Kidney epithelial cell (primary cell): Measurements from ENCODE around the gene EPOP. TPM values are rescaled to one million over a fixed set of nuclear protein-coding genes. Genes with fewer than 3 reads are reported as not detected.

Source experiments
- DNase-seq: peaks from one replicate; pipeline ENCODE4 v3.0.0-alpha.2; 2010; ENCODE audit warnings: low read depth
- H3K27me3 ChIP-seq: 2 replicates; pipeline ENCODE4 v1.6.0; 2011; ENCODE audit warnings: low read length; ENCODE audit not compliant: control insufficient read depth, insufficient read depth
- H3K36me3 ChIP-seq: 2 replicates; pipeline ENCODE4 v1.5.1; 2011; ENCODE audit warnings: low read length; ENCODE audit not compliant: control insufficient read depth, insufficient read depth
- H3K4me3 ChIP-seq: 2 replicates; pipeline ENCODE4 v1.5.1; 2011; ENCODE audit warnings: low read depth, mild to moderate bottlenecking, control low read depth, low read length
- CTCF ChIP-seq: IDR thresholded peaks from 2 replicates; pipeline ENCODE4 v1.5.1; 2011; ENCODE audit warnings: mild to moderate bottlenecking, moderate library complexity, low read length, control low read depth, inconsistent platforms; ENCODE audit not compliant: insufficient read depth, poor library complexity, severe bottlenecking
- total RNA-seq: library from RNA; depleted of rRNA; stranded (reverse); fragments of >200 nt; gene quantifications from 2 replicates; pipeline ENCODE4 v1.2.3, GENCODE V29; 2015

The EPOP gene
- total RNA-seq, 1 donor from 2014 or later: 6.4 TPM

- TF ChIP-seq CTCF: no peak
- peaks cover 4% of the 10 kb centered on the region for H3K36me3 ChIP-seq
- no peak overlapping the region for H3K4me3 ChIP-seq
- DNase-seq: no peak
- no peaks in the 10 kb centered on the region for H3K27me3 ChIP-seq
Measured at GRCh38 chr17:38717139-38717745, 42.5 kb upstream of the EPOP start.

GRCh38 chr17:38716368-38717005 lies 41.7 kb upstream of the EPOP start:
- peaks cover 4% of the 10 kb centered on the region for H3K36me3 ChIP-seq
- H3K4me3 ChIP-seq: no peak overlapping the region
- DNase-seq: no peak
- no peaks in the 10 kb centered on the region for H3K27me3 ChIP-seq
- TF ChIP-seq CTCF: no peak

DNA sequence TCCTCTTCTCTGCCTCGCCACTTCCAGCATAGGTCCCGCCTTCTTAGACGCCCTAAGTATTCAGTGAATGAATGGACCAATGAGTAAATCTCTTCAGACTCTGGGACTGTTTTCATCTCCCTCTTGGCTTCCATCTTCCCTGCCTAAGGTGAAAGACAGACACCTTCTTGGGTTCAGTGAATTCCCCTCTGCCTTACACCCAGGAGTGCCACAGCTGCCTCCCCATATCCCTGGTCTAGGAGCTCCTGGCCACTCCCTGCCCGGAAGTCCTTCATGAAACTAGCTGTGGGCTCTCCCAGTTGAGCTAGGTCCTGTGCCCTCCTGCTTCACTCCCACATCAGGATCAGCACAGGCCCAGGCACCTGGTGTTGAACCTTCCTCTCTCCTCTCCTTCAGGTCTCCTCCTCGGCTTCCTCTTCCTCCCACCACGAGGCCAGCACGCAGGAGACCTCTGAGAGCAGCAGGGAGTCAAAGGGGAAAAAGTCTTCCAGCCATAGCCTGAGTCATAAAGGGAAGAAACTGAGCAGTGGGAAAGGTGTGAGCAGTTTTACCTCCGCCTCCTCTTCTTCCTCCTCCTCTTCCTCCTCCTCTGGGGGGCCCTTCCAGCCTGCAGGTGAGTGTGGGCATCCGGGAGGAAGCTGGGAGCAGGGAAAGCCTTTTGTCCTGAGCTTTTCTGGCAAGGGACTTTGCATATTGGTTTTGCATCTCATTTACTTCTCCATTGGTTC lies 40.6 kb upstream of the EPOP start:
- no peak for DNase-seq
- TF ChIP-seq CTCF: no peak
- Histone ChIP-seq H3K27me3 (no peaks in the 10 kb centered on the region), H3K36me3 (peaks cover 4% of the 10 kb centered on the region), H3K4me3 (no peak overlapping the region)

DNA sequence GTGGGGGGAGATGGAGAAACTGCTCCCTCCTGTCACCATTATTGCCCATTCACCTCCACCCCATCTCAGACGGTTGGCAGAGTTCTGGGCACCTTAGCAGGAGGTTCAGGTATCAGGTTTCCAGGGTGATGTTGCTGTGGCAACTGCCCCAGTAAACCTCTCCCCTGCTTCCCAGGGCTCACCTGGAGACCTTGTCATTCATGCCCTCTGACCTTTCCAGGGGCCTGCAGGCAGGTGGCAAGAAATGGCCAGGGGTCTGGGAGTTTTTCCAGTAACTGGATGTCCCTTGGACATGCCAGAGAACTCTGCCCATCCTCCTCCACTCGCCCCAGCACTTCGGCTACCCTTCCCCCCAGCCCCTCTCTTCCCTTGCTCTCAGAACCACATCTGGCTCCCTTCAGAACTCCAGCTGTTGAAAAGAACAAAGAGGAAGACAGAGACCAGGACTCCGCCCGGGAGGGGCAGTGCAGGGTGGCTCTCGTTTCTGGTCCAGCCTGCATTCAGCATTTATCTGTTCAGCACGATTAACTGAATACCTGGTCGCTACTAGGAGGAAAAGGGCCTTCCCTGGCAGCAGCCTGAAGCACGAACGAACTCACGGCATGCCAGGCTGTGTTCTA lies 38.8 kb upstream of the EPOP start:
- H3K36me3 ChIP-seq: peaks cover 6% of the 10 kb centered on the region
- no peak for DNase-seq
- no peak overlapping the region for H3K4me3 ChIP-seq
- H3K27me3 ChIP-seq: no peaks in the 10 kb centered on the region
- TF ChIP-seq CTCF: no peak

GRCh38 chr17:38712593-38712992 lies 37.8 kb upstream of the EPOP start:
- Histone ChIP-seq H3K27me3 (no peaks in the 10 kb centered on the region), H3K36me3 (peaks cover 4% of the 10 kb centered on the region), H3K4me3 (no peak overlapping the region)
- DNase-seq: no peak
- no peak for TF ChIP-seq CTCF
